ENCODE results near the gene CKMT1B. TPM values are rescaled to one million over a fixed set of nuclear protein-coding genes. Genes with fewer than 3 reads are reported as not detected.
"Not testable (repeated sequence)": the region's sequence is repeated elsewhere in the genome, so short reads cannot be mapped to it uniquely, and the experiment has no call there.

CKMT1B gene
- total RNA-seq, 1 donor from 2014 or later: 1.8 TPM

GRCh38 chr15:43617750-43618149 lies 23.9 kb downstream of the CKMT1B start:
- not testable (repeated sequence) for H3K27me3 Mint-ChIP-seq; H3K27ac Mint-ChIP-seq; DNase-seq (ENCODE audit: low spot score, unreplicated experiment); H3K9me3 Mint-ChIP-seq (ENCODE audit: low read depth); H3K4me3 Mint-ChIP-seq (ENCODE audit: low read depth); H3K4me1 Mint-ChIP-seq (ENCODE audit: low read depth); H3K36me3 Mint-ChIP-seq (ENCODE audit: insufficient read depth)

- H3K9me3 Mint-ChIP-seq (ENCODE audit: low read depth); H3K36me3 Mint-ChIP-seq (ENCODE audit: insufficient read depth); H3K27me3 Mint-ChIP-seq; H3K4me3 Mint-ChIP-seq (ENCODE audit: low read depth); H3K4me1 Mint-ChIP-seq (ENCODE audit: low read depth); H3K27ac Mint-ChIP-seq; DNase-seq (ENCODE audit: low spot score, unreplicated experiment): not testable (repeated sequence)
Measured at GRCh38 chr15:43618700-43619099, 24.9 kb downstream of the CKMT1B start, which contains the start of gene STRC. Gene STRC, minus strand, starts transcription at chr15:43618800. Its CDS starts 78 bp downstream, at chr15:43618722.

- H3K27me3 Mint-ChIP-seq; DNase-seq (ENCODE audit: low spot score, unreplicated experiment); H3K27ac Mint-ChIP-seq; H3K4me3 Mint-ChIP-seq (ENCODE audit: low read depth); H3K9me3 Mint-ChIP-seq (ENCODE audit: low read depth); H3K4me1 Mint-ChIP-seq (ENCODE audit: low read depth); H3K36me3 Mint-ChIP-seq (ENCODE audit: insufficient read depth): not testable (repeated sequence)
Measured at GRCh38 chr15:43622068-43622799, 28.4 kb downstream of the CKMT1B start.

- no peak for DNase-seq (ENCODE audit: low spot score, unreplicated experiment)
- H3K27me3 Mint-ChIP-seq: peaks cover 2% of the 10 kb centered on the region
- H3K9me3 Mint-ChIP-seq (ENCODE audit: low read depth): no peaks in the 10 kb centered on the region
- TF ChIP-seq CTCF (IDR thresholded peaks at IDR 0.05; ENCODE audit: unreplicated experiment): no peak
- no peaks in the 10 kb centered on the region for H3K36me3 Mint-ChIP-seq (ENCODE audit: insufficient read depth)
- H3K27ac Mint-ChIP-seq: no peak overlapping the region
- no peaks in the 10 kb centered on the region for H3K4me1 Mint-ChIP-seq (ENCODE audit: low read depth)
- no peak overlapping the region for H3K4me3 Mint-ChIP-seq (ENCODE audit: low read depth)
Measured at GRCh38 chr15:43625106-43625505, 31.3 kb downstream of the CKMT1B start.

GRCh38 chr15:43626937-43627336 lies 33.1 kb downstream of the CKMT1B start:
- H3K4me1 Mint-ChIP-seq (ENCODE audit: low read depth); H3K9me3 Mint-ChIP-seq (ENCODE audit: low read depth); DNase-seq (ENCODE audit: low spot score, unreplicated experiment); H3K36me3 Mint-ChIP-seq (ENCODE audit: insufficient read depth); H3K27ac Mint-ChIP-seq; H3K27me3 Mint-ChIP-seq; H3K4me3 Mint-ChIP-seq (ENCODE audit: low read depth): not testable (repeated sequence)

GRCh38 chr15:43638464-43639204 lies 44.8 kb downstream of the CKMT1B start:
- not testable (repeated sequence) for DNase-seq (ENCODE audit: low spot score, unreplicated experiment); H3K36me3 Mint-ChIP-seq (ENCODE audit: insufficient read depth); H3K4me3 Mint-ChIP-seq (ENCODE audit: low read depth); H3K4me1 Mint-ChIP-seq (ENCODE audit: low read depth); H3K27me3 Mint-ChIP-seq; H3K27ac Mint-ChIP-seq; H3K9me3 Mint-ChIP-seq (ENCODE audit: low read depth)

Other genes starting within 250 kb of the CKMT1B start
- 71.2 and 73.8 TPM in 2 replicates for gene ZSCAN29, start 223.0 kb upstream of the CKMT1B start, total RNA-seq
- gene TUBGCP4, start 222.9 kb upstream of the CKMT1B start, total RNA-seq: 39.0 and 41.9 TPM in 2 replicates
- 121 and 138 TPM in 2 replicates for gene TP53BP1, start 100.9 kb upstream of the CKMT1B start, total RNA-seq
- 4.7 and 5.2 TPM in 2 replicates for gene MAP1A, start 76.4 kb upstream of the CKMT1B start, total RNA-seq
- 52.1 and 53.7 TPM in 2 replicates for gene PPIP5K1, start 3.8 kb upstream of the CKMT1B start, total RNA-seq
- gene STRC, start 24.8 kb downstream of the CKMT1B start, total RNA-seq: 0.81 and 1.6 TPM in 2 replicates
- 7.7 and 10.7 TPM in 2 replicates for gene CATSPER2, start 54.8 kb downstream of the CKMT1B start, total RNA-seq
- 4.0 TPM in 2 replicates for gene CKMT1A, start 99.8 kb downstream of the CKMT1B start, total RNA-seq
- gene PDIA3, start 152.4 kb downstream of the CKMT1B start, total RNA-seq: 520 and 525 TPM in 2 replicates
- gene ELL3, start 182.9 kb downstream of the CKMT1B start, total RNA-seq: 2.1 and 3.8 TPM in 2 replicates
- 597 and 612 TPM in 2 replicates for gene SERF2, start 198.3 kb downstream of the CKMT1B start, total RNA-seq
- gene SERINC4, start 206.2 kb downstream of the CKMT1B start, total RNA-seq: 0.33 and 0.36 TPM in 2 replicates
- 14.6 and 20.0 TPM in 2 replicates for gene HYPK, start 206.6 kb downstream of the CKMT1B start, total RNA-seq
- gene MFAP1, start 230.7 kb downstream of the CKMT1B start, total RNA-seq: 37.9 and 38.2 TPM in 2 replicates
- gene WDR76, start 233.0 kb downstream of the CKMT1B start, total RNA-seq: 11.2 and 11.3 TPM in 2 replicates

Measured in progenitor cell of endocrine pancreas (in vitro differentiated cells).